HepG2 (cell line): ENCODE data around the gene PSORS1C1. TPM values are rescaled to one million over a fixed set of nuclear protein-coding genes. Genes with fewer than 3 reads are reported as not detected.

Source experiments
- ATAC-seq: fragments of 200-7000 bp; cut with Tn5 transposase; 3 replicates; pipeline ENCODE4 v1.9.1; 2020; ENCODE audit warnings: mild to moderate bottlenecking, moderate library complexity
- BruUV-seq: library from RNA; stranded (reverse); fragments of 400-500 nt; replicated peaks from 2 replicates; lab custom pipeline; 2021; lab: Mats Ljungman, UMichigan
- CTCF ChIA-PET: fragments of 300-600 bp; formaldehyde crosslinking; extraction: SDS; loops from one replicate; lab custom pipeline; 2021; ENCODE audit warnings: low total read pairs, inconsistent platforms, low intra/inter-chr PET ratio; lab: Yijun Ruan, JAX
- POLR2A ChIA-PET: fragments of 350-600 bp; sonication (Branson Sonifier 250); formaldehyde crosslinking; loops from one replicate; lab custom pipeline; 2020; ENCODE audit warnings: antibody characterized with exemption, inconsistent platforms; lab: Yijun Ruan, JAX
- DNase-seq: peaks from one replicate; pipeline ENCODE4 v3.0.0-alpha.2; 2015; ENCODE audit warnings: low spot score
- FAIRE-seq: peaks from 3 replicates; lab custom pipeline; 2011; peaks lifted over from hg19 to GRCh38; lab: Jason Lieb, UNC
- H2AFZ ChIP-seq: one replicate; pipeline ENCODE4 v1.6.1; 2011; ENCODE audit warnings: low read length, inconsistent platforms
- H3K27ac ChIP-seq: fragments of 300-600 bp; 3 replicates; pipeline ENCODE4 v1.8.0; 2011; ENCODE audit warnings: mixed run types, mild to moderate bottlenecking, mixed read lengths, low read length, inconsistent platforms; ENCODE audit not compliant: insufficient read depth; ENCODE audit errors: extremely low read length
- H3K27me3 ChIP-seq, 2 experiments: fragments of 200-600 bp in 1 of 2; 2 replicates in 1 of 2; 3 replicates in 1 of 2; pipeline versions ENCODE4 v1.6.0 to v1.8.0; 2011; ENCODE audit warnings: low read length in 2 of 2, mild to moderate bottlenecking in 2 of 2, moderate library complexity in 2 of 2, inconsistent platforms in 1 of 2; ENCODE audit not compliant: insufficient read depth in 2 of 2, control insufficient read depth in 1 of 2
- H3K36me3 ChIP-seq, 2 experiments: fragments of 200-600 bp in 1 of 2; replicated peaks in 1 of 2; 2 replicates in 1 of 2; 3 replicates in 1 of 2; pipeline versions ENCODE4 v1.5.1 to v1.8.0; 2011; ENCODE audit warnings: low read length in 2 of 2, inconsistent platforms in 1 of 2; ENCODE audit not compliant: insufficient read depth in 2 of 2, control insufficient read depth in 1 of 2
- H3K4me1 ChIP-seq: 2 replicates; pipeline ENCODE4 v1.5.1; 2012; ENCODE audit warnings: low read length, inconsistent platforms; ENCODE audit not compliant: insufficient read depth
- H3K4me2 ChIP-seq: 2 replicates; pipeline ENCODE4 v1.6.0; 2011; ENCODE audit warnings: low read depth, low read length, inconsistent platforms
- H3K4me3 ChIP-seq, 3 experiments: fragments of 200-600 bp in 1 of 3; sonication (generic), shearing (Covaris generic) in 1 of 3; replicated peaks in 1 of 3; 2 replicates each; pipeline ENCODE4 v1.5.1; 2011 to 2016; ENCODE audit warnings: low read length in 3 of 3, inconsistent platforms in 2 of 3, low read depth in 2 of 3, mild to moderate bottlenecking in 2 of 3, control low read depth in 1 of 3, mixed read lengths in 1 of 3; ENCODE audit not compliant: insufficient read depth in 1 of 3
- H3K79me2 ChIP-seq: one replicate; pipeline ENCODE4 v1.6.1; 2011; ENCODE audit warnings: low read length, inconsistent platforms; ENCODE audit not compliant: insufficient read depth
- H3K9ac ChIP-seq: 2 replicates; pipeline ENCODE4 v1.6.0; 2011; ENCODE audit warnings: mild to moderate bottlenecking, low read depth, low read length, inconsistent platforms; ENCODE audit not compliant: insufficient read depth
- H3K9me3 ChIP-seq: 2 replicates; pipeline ENCODE4 v1.5.1; 2012; ENCODE audit warnings: mild to moderate bottlenecking, low read length
- H4K20me1 ChIP-seq: 2 replicates; pipeline ENCODE4 v1.6.0; 2011; ENCODE audit warnings: inconsistent platforms, mild to moderate bottlenecking, low read length, moderate library complexity; ENCODE audit not compliant: insufficient read depth
- ATF7-NPFF ChIP-seq: sonication (generic); formaldehyde crosslinking; IDR thresholded peaks from 2 replicates; pipeline ENCODE4 v1.8.1; 2023; ENCODE audit warnings: mild to moderate bottlenecking, low read depth, missing genetic modification reagents, moderate library complexity
- DDIT3 ChIP-seq: sonication (generic); formaldehyde crosslinking; IDR thresholded peaks from 2 replicates; pipeline ENCODE4 v1.4.0; 2020; ENCODE audit warnings: mild to moderate bottlenecking, missing genetic modification reagents
- ESRRA ChIP-seq: sonication (generic); formaldehyde crosslinking; IDR thresholded peaks from 2 replicates; pipeline ENCODE4 v1.5.1; 2020; ENCODE audit warnings: mild to moderate bottlenecking, low read depth, missing genetic modification reagents
- KAT7 ChIP-seq: IDR thresholded peaks from 2 replicates; pipeline ENCODE4 v1.6.1; 2018; ENCODE audit warnings: borderline replicate concordance, missing compliant biosample characterization
- MAFG ChIP-seq: sonication (generic); formaldehyde crosslinking; IDR thresholded peaks from 2 replicates; pipeline ENCODE4 v1.5.1; 2020; ENCODE audit warnings: mild to moderate bottlenecking, missing genetic modification reagents
- MTA1 ChIP-seq: sonication (generic); formaldehyde crosslinking; IDR thresholded peaks from 2 replicates; pipeline ENCODE4 v1.4.0; 2020; ENCODE audit warnings: missing genetic modification reagents, mild to moderate bottlenecking, borderline replicate concordance
- NFKBIZ ChIP-seq: IDR thresholded peaks from 2 replicates; pipeline ENCODE4 v1.6.1; 2018; ENCODE audit warnings: missing genetic modification reagents, missing compliant biosample characterization
- PITX1 ChIP-seq: sonication (generic); formaldehyde crosslinking; IDR thresholded peaks from 2 replicates; pipeline ENCODE4 v1.5.1; 2020; ENCODE audit warnings: mild to moderate bottlenecking, missing genetic modification reagents
- POGZ ChIP-seq: sonication (generic); formaldehyde crosslinking; IDR thresholded peaks from 2 replicates; pipeline ENCODE4 v1.4.0; 2020; ENCODE audit warnings: mild to moderate bottlenecking, missing genetic modification reagents
- SATB2 ChIP-seq: sonication (generic); formaldehyde crosslinking; IDR thresholded peaks from 2 replicates; pipeline ENCODE4 v1.5.0; 2020; ENCODE audit warnings: missing genetic modification reagents
- SMARCE1 ChIP-seq: fragments of 450-650 bp; IDR thresholded peaks from 2 replicates; pipeline ENCODE4 v1.6.1; 2017; ENCODE audit warnings: borderline replicate concordance
- YEATS4 ChIP-seq: sonication (generic); formaldehyde crosslinking; IDR thresholded peaks from 2 replicates; pipeline ENCODE4 v1.4.0; 2020; ENCODE audit warnings: missing genetic modification reagents, borderline replicate concordance
- ZFYVE20 ChIP-seq: sonication (generic); formaldehyde crosslinking; IDR thresholded peaks from 2 replicates; pipeline ENCODE4 v1.8.0; 2023; ENCODE audit warnings: low read depth, mild to moderate bottlenecking, moderate library complexity, missing genetic modification reagents, borderline replicate concordance
- ZHX1 ChIP-seq: sonication (generic); formaldehyde crosslinking; IDR thresholded peaks from 2 replicates; pipeline ENCODE4 v1.8.1; 2022; ENCODE audit warnings: low read depth, mild to moderate bottlenecking, missing genetic modification reagents
- ZNF407 ChIP-seq: sonication (generic); formaldehyde crosslinking; IDR thresholded peaks from one replicate; pipeline ENCODE4 v1.5.1; 2020; ENCODE audit warnings: mild to moderate bottlenecking, missing genetic modification reagents; ENCODE audit errors: not compliant biosample characterization
- WGBS: methylation state at CpG from one replicate; pipeline ENCODE4 v1.1.6; 2017; ENCODE audit warnings: low lambda C conversion rate; 5-methylcytosine and 5-hydroxymethylcytosine counted together
- in situ Hi-C: cut with HindIII; loops from 2 replicates; pipeline ENCODE4 v1.10.0; 2017; ENCODE audit warnings: low pct_unique_long_range_greater_than_20kb; ENCODE audit not compliant: extremely low pct_ligation_motif_present
- intact Hi-C: fragments of 100-400 bp; cut with micrococcal nuclease; formaldehyde crosslinking; loops from one replicate; pipeline ENCODE4 v1.10.0; 2022; ENCODE audit not compliant: unreplicated experiment
- polyA plus RNA-seq, 8 experiments: library from polyadenylated mRNA; depleted of rRNA in 3 of 8; stranded (reverse) in 7 of 8; unstranded in 1 of 8; fragments of >200 nt; fragmentation: Illumina TruSeq in 4 of 8; extraction: Trizol in 4 of 8; gene quantifications; 2 replicates each; pipeline versions ENCODE4 v1.2.1 to v1.2.3, GENCODE V29; 2011 to 2016; ENCODE audit warnings: low read depth in 4 of 8, missing spikeins in 1 of 8, mixed read lengths in 1 of 8; ENCODE audit not compliant: insufficient read depth in 1 of 8
- total RNA-seq, 5 experiments: library from RNA; depleted of rRNA; stranded (reverse); fragments of >200 nt; fragmentation: Illumina TruSeq; extraction: Trizol; gene quantifications; 2 replicates each; pipeline ENCODE4 v1.2.3, GENCODE V29; 2016; ENCODE audit warnings: low read depth in 1 of 5

The PSORS1C1 gene
- total and polyA plus RNA-seq, 2 of the 13 experiments (the other 11 are each of a cell fraction or from before 2014, with no cell fraction given), result 0.01 to 0.02 TPM

- Histone ChIP-seq H3K4me2 (no peak overlapping the region), H3K4me3 (no peak overlapping the region), H3K27me3 (no peaks in the 10 kb centered on the region), H3K27ac (no peak overlapping the region), H3K79me2 (no peaks in the 10 kb centered on the region), H3K4me1 (no peaks in the 10 kb centered on the region), H2AFZ (no peak overlapping the region), H4K20me1 (no peaks in the 10 kb centered on the region), H3K9ac (no peak overlapping the region), H3K36me3 (no peaks in the 10 kb centered on the region), H3K9me3 (no peaks in the 10 kb centered on the region)
- FAIRE-seq (no peak), ATAC-seq (no peak), DNase-seq (no peak)
- intact Hi-C loops, result no loop called here
- in situ Hi-C loops, result no loop called here
- ChIA-PET POLR2A (no interaction called here), CTCF (no interaction called here)
- BruUV-seq, result no TSS peak
- WGBS, result 88% methylated on average over 2 of the region's 2 CpGs
- TF ChIP-seq ZHX1 (CRISPR knock-in tag) (no peak), PITX1 (CRISPR knock-in tag) (no peak), MTA1 (CRISPR knock-in tag) (no peak), SMARCE1 (no peak), YEATS4 (CRISPR knock-in tag) (no peak), MAFG (no peak), ZFYVE20 (CRISPR knock-in tag) (no peak), NFKBIZ (CRISPR knock-in tag) (no peak), SATB2 (no peak), ESRRA (no peak), DDIT3 (CRISPR knock-in tag) (no peak), ZNF407 (CRISPR knock-in tag) (no peak), KAT7 (CRISPR knock-in tag) (no peak), ATF7-NPFF (CRISPR knock-in tag) (no peak), POGZ (no peak)
Measured at GRCh38 chr6:31103136-31103535, 11.5 kb upstream of the PSORS1C1 start.
